Measurements from ENCODE around the gene L1TD1.

DNA sequence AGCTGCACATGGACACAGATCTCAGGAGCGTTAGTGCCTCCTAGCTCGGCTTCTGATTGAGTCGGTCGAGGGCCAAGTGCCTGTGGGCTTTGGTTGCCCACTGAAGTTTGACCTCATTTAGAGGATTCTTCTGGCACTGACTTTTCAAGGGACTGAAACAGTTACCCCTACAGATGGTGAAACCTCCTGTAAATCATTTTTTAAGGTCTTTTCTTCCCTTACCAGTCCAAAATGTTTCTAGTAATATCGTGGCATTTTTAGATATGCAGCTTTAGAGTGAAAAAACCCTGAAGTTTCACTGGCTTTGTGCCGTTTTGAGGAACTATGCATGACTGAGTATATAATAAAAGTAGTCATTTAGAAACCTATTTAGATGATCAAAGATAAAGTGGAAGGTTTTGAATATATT, 34.7 kb upstream of the L1TD1 start:
- TF ChIP-seq, protein P1, sequence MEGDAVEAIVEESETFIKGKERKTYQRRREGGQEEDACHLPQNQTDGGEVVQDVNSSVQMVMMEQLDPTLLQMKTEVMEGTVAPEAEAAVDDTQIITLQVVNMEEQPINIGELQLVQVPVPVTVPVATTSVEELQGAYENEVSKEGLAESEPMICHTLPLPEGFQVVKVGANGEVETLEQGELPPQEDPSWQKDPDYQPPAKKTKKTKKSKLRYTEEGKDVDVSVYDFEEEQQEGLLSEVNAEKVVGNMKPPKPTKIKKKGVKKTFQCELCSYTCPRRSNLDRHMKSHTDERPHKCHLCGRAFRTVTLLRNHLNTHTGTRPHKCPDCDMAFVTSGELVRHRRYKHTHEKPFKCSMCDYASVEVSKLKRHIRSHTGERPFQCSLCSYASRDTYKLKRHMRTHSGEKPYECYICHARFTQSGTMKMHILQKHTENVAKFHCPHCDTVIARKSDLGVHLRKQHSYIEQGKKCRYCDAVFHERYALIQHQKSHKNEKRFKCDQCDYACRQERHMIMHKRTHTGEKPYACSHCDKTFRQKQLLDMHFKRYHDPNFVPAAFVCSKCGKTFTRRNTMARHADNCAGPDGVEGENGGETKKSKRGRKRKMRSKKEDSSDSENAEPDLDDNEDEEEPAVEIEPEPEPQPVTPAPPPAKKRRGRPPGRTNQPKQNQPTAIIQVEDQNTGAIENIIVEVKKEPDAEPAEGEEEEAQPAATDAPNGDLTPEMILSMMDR (IDR thresholded peaks at IDR 0.05 in 8 of 11, conservative IDR thresholded peaks at IDR 0.05 in 3 of 11), result no peak
- TF ChIP-seq POLR2AphosphoS5 (IDR thresholded peaks at IDR 0.05) (no peak), POLR2A (IDR thresholded peaks at IDR 0.05) (no peak)

Measured in spleen (tissue), 7 donors.